GM18519 (cell line): ENCODE results near the gene CERS6.

ENCODE experiments used
- ATAC-seq: cut with Tn5 transposase; IDR thresholded peaks from one replicate; pipeline ENCODE4 v1.9.1; 2021; ENCODE audit warnings: mild to moderate bottlenecking, moderate library complexity; ENCODE audit not compliant: unreplicated experiment, low FRiP score

The CERS6 gene

DNA sequence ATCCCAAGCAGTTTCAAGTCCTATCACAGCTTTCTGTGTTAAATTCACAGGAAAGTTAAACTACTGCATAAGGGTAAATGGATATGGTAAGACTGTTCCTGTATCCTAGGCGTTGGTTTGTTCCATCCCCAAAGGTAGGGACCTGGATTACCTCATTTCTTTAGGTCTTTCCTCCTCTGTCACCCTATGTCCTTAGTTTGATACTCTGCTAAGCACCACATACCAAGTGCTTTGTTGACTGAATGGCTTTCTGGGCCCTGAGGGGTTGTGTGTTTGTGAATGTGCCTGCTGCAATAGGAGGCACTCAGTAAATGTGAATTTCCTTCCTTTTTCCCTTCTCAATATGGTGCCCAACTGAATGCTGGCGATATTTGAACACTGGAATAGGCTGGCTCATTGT is 354.2 kb downstream of the CERS6 start:
- ATAC-seq, result no peak

DNA sequence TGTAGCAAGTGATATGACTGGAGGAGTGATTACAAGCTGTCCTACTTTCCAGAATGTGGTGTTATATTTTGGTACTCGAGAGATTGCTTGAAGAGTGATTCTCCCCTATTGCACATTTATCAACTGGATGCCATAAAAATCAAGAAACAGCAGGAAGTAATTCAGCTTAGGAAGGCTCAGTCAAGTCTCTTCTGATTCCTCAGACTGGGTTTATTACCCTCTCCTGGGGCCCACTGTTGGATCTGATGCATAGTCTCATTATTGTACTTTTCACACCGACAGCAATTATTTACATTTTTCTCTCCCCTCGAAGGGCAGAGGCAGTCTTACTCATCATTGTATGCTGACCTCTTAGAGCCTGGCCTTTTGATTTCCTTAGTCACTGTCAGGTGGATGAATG is 355.6 kb downstream of the CERS6 start:
- no peak for ATAC-seq

DNA sequence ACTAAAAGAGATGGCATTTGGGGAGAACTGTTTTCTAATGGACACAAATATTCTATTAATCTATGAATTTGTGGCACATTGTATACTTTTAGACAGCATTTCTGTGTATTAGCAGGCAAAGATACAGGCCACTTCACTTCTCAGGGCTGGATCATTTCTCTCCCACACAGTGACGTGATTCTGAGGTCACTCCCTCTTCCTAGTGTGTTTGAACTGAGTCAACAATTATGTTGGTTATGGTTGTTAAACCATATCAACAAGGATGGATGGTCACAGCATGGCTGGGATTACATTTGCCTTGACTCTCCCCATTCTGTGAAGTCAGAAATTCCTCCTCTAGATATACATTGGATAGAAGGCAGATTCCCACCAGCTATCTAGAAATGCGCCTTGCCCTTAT is 358.0 kb downstream of the CERS6 start:
- ATAC-seq, result no peak

DNA sequence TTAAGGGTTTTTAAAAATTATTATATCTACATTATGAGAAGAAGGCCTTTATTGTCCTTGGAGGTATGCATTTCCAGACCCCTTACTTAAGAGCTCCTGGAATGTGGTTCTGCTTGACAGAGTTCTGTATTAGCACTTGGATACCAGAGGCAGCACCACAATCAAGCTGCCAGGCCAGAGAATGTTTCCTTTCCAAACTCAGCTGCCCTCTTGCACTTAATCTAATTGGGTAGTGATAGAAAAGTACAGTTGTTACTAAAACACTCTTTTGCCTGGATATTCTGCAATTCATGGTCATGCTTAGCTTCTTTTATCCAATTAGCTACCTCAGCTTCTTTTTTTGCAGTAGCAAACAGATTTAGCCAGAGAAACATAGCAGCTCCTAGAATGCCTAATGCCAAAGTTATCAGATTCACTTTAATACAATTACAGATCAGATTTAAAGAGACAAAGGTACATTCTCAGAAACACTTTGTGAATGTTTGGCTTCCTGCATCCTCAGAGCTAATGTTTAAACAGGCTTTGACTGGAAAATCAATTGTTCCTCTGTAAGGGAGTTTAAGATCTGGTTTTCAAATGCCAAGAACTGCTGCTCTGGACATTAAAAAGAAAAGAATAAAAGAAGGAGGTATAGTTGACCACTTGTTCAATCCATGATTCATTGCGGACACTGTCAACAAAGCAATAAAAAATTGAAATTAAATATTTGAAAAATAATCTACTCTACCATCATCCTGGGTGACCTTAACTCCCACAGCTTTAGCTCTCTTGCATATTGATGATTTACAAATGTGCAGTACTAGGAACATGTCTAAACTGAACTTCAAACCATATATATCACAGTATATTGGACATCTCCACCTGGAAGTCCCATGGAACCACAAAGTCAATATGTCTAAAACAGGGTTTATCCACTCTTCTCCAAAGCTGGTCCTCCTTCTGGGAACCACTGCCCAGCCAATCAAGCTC is 359.2 kb downstream of the CERS6 start:
- no peak for ATAC-seq

- ATAC-seq, result no peak
These were observed 360.3 kb downstream of the CERS6 start for GRCh38 chr2:168816369-168816768.

DNA sequence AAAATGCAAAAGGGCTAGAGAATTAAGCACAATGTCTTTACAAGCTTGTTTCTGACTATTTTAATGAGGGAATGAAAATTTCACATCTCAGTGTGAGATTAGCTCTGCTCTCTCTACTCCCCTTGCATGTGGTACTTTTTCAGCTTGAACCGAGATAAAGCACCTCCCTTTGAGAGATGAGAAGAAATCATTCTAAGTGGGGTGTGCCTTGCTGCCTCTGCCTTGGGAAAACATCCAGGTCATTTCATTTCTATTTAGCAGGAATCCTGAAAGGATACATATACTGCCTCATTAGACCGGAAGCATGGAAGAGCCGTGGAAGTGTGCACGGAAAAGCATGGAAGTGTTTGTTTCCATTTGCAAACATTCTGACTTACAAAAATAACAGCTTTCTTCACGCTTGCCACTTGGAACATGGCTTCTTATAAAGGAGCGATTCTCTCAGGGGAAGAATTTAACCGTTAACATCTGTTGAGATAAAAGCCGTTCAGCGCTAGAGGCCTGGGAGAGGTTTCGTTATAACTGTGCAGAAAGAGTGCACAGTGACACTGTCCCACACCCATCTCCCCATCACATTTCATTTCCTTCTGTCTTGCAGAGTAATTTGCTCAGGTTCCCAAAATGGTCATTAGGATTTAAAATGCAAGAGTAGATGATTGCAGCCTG is 363.1 kb downstream of the CERS6 start:
- no peak for ATAC-seq

- ATAC-seq, result no peak
These were observed 363.9 kb downstream of the CERS6 start for GRCh38 chr2:168819829-168820489.

DNA sequence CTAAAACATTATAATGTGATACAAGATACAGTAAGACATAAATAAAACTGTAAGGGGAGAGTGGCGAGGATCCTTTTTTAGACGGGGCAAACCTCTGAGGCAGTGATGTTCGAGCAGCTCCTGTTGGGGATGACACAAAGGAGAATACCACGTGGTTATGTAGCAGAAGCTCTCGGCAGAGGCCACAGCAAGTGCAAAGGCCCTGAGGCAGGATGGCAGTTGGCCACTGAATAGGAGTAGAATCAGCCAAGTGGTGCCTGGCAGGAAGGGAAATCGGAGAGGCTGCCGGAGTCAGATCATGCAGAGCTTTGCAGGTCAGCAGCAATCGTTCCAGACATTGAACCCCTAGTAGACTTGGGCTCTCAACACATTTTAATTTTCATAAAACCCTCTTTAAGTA is 365.5 kb downstream of the CERS6 start:
- ATAC-seq, result no peak

GRCh38 chr2:168821992-168822391 is 365.9 kb downstream of the CERS6 start:
- no peak for ATAC-seq
